NCI-H510A (cell line): ENCODE data around the gene TRIOBP.
"Not testable (repeated sequence)": the region's sequence is repeated elsewhere in the genome, so short reads cannot be mapped to it uniquely, and the experiment has no call there.

Experiments used
- DNase-seq: peaks from one replicate; lab custom pipeline; 2025; lab: John Stamatoyannopoulos, UW

TRIOBP gene

GRCh38 chr22:37777122-37777687, 80.4 kb downstream of the TRIOBP start:
- no peak for DNase-seq

- DNase-seq, result no peak
Observed at GRCh38 chr22:37778370-37779009, 81.6 kb downstream of the TRIOBP start.

DNA sequence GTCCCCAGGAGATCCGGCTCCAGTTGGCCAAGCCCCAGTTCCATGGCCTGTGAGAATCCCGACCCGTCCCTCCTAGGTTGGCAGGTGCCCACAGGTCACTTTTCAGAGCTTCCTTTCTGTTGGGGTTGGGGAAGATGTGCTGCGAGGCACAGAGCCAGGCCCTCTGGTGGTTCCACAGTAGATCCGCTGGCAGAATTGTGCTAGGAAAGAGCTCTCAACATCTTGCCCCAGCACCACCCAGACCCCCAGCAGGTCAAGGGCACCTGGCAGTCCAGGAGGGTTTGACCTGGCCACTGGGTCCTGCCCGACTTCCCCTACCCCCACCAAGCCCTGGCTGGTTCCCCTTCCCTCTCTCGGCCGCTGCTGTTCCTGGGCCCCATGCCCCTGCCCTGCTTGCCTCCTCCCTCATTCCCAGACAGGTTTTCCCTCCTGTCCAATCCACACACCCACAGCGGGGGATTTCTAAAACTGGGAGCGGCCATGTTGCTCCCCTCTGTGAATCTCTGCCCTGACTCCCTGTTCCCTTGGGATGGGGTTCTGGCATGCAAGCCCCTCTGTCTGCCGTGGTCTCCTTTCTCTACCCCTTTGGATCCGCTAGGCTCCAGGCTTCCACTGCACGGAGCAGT, 84.7 kb downstream of the TRIOBP start:
- no peak for DNase-seq

GRCh38 chr22:37782340-37783168, 85.7 kb downstream of the TRIOBP start:
- DNase-seq, result no peak

DNA sequence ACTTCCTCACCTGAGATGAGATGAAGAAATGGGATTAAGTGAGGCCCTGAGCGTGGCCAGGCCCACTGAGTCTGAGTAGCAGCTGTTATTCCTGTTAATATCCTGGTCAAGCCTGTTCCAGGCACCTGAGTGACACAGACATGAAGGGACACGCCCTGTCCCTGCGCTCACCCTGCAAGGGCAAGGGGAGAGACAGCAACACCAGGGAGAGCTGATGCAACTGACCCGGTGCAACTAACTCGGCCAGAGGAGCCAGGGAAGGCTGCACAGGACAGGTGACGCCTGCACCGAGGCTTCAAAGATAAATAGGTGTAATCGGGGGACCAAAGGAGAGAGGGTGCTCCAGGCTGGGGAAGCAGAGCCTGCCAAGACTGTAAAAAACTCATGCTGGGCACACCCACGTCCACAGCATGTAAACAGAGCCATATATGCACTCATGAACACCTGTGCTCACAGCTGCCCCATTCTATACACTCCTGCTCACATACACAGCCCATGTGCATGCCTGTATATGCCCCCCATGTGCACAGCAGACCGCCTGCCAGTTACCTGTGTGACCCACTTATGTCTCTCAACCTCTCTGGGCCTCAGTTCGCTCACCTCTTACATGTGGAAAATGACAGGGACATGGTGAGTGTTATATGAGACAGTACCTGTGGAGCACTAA, 88.1 kb downstream of the TRIOBP start:
- no peak for DNase-seq

DNA sequence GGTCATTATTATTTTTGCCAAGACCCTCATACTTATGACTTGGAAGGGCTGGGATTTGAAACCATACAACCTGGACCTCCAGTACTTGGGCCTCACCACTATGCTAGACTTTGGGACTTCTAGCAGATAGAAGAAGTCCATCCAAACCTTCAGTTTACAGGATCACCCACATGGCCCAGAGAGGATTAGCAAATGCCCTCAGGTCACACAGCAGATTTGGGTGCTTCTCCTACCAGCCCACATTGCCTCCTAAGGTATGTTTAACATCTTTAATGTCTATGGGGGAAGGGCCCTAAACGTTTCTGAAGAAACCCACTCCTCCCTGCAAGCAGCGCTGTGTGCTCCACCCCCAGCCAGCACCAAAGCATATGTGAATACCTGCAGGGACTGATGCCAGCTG, 93.4 kb downstream of the TRIOBP start:
- no peak for DNase-seq

GRCh38 chr22:37792494-37792893, 95.6 kb downstream of the TRIOBP start:
- DNase-seq, result no peak

DNA sequence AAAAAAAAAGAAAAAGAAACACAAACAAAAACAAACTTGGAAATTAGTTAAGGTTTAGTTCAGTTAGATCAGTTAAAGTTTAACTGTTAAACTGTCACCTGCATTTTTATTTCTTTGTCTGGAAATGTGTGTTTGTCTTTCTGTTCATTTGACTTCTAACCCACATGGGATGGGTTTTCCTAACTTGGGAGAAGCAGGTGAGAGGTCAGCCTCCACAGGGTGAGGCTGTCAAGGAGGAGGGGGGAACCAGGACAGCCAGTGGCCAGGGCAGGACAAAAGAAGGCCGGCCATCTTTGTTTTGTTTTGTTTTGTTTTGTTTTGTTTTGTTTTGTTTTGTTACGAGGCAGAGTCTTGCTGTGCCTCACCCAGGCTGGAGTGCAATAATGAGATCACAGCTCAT, 97.5 kb downstream of the TRIOBP start:
- no peak for DNase-seq

GRCh38 chr22:37796079-37796478, 99.2 kb downstream of the TRIOBP start:
- DNase-seq, result no peak

DNA sequence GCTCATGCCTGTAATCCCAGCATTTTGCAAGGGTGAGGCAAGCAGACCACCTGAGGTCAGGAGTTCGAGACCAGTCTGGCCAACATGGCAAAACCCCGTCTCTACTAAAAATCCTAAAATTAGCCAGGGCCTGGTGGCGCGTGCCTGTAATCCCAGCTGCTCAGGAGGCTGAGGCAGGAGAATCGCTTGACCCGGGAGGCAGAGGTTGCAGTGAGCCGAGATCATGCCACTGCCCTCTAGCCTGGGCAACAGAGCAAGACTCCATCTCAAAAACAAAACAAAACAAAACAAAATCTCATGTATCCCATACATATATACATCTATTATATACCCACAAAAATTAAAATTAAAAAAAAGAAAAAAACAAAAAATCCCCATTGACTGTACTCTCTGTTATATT, 100.4 kb downstream of the TRIOBP start:
- DNase-seq, result not testable (repeated sequence)

GRCh38 chr22:37797874-37798500, 101.1 kb downstream of the TRIOBP start:
- no peak for DNase-seq

GRCh38 chr22:37799979-37800378, 103.1 kb downstream of the TRIOBP start:
- not testable (repeated sequence) for DNase-seq

DNA sequence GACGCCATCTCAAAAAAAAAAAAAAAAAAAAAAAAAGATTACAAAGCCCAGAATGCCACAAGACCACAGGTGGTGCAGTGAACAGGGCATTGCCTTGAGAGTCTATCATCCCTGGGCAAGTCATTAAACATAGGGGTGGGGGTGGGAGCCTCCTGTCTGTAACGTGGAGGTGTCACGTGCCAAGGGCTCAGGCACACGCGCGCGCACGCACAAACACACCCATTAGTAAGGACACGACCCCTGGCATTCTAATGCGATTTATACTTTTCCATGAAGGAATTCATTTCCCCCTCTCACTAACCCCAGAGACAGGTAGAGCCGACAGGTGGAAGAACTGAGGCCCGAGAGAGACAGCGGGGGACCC, 105.1 kb downstream of the TRIOBP start:
- no peak for DNase-seq

GRCh38 chr22:37802310-37803194, 105.7 kb downstream of the TRIOBP start:
- DNase-seq, result no peak

- no peak for DNase-seq
Observed at GRCh38 chr22:37803195-37803638, 106.4 kb downstream of the TRIOBP start.

DNA sequence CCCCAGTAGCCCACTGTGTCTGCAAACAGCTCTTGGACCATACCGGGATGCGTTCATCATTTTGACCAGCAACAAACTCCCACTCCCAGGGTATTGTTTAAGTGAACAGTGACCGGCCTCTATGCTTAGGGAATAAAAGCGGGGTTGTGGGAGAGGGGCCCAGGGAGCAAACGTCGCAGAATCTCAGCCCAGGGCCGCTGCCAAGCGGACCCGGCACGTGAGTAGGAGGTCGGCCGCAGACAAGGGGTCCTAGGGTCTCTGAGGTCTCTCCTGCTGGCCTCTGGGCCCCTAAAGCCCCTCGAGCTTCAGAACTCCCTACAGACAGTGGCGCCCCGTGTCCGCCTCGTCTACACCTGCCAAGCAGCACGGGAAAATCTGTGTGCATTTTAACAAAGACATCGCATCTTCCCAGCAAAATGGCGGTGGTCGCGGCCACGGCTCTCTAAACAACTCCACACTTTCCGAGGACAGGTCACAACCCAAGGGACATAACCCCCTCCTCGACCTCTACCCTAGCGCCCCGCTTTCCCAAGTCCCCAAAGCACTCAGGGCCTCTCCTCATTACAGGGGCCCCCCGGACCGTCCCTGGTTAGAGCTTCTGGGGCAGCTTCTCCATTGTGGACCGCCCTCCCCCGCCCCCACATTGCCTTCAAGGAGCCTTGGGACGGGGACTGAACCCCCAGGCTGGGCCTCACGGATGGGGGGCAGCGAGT, 106.9 kb downstream of the TRIOBP start:
- no peak for DNase-seq

DNA sequence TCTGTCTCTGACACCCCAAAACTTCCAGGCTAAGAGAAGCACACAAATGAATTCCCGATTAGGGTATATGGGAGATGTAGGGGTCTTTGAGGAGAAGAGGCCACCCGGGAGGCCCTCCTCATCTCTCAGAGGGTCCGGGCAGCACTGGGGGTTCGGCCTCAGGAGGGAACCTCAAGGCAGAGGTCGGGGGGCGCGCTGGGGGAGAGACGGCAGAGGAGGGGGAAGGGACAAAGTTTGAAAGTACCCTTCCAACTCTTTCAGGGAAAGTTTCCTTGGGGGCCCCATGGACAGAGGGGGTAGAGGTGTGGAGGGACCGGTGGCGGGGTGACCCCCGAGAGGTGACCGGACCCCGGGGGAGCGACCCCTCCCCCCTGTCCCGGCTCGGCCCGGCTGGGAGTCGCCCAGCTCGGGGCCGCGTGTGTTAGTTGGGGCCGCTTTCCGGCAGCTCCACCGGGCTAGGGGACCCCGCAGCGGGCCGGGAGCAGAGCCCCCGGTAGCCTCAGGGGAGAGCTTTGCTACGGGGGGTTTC, 107.6 kb downstream of the TRIOBP start:
- DNase-seq, result no peak

DNA sequence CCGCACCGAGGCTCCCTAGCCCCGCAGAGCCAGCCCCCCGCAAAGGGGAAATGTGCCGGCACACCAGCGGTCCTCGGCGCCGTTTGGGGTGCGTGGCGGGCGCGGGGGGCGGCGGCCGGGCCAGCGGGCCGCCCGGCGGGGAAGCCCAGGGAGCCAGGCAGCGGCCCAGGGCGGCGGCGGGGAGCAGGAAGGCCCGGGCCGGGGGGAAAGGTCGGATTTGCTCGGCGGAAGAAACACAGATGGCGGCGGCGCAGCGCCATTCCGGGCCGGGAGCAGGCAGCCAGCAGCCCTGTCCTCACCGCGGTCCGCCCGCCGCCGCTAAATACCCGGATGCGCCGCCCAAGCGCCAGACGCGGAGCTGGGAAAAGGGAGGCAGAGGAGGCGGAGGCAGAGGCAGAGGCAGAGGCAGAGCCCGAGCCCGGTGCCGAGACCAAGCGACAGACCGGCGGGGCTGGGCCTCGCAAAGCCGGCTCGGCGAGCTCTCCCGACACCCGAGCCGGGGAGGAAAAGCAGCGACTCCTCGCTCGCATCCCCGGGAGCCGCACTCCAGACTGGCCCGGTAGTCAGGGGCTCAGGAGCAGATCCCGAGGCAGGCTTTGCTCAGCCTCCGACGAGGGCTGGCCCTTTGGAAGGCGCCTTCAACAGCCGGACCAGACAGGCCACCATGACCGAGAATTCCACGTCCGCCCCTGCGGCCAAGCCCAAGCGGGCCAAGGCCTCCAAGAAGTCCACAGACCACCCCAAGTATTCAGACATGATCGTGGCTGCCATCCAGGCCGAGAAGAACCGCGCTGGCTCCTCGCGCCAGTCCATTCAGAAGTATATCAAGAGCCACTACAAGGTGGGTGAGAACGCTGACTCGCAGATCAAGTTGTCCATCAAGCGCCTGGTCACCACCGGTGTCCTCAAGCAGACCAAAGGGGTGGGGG, 108.3 kb downstream of the TRIOBP start:
- DNase-seq, result no peak

GRCh38 chr22:37805810-37806277, 109.0 kb downstream of the TRIOBP start:
- no peak for DNase-seq
